ENCODE measurements around the gene LRRC45. TPM values are rescaled to one million over a fixed set of nuclear protein-coding genes. Genes with fewer than 3 reads are reported as not detected.
A peak's percentile ranks its signal among the peaks of the same experiment; 100 is the strongest.
"Not testable (repeated sequence)": the region's sequence is repeated elsewhere in the genome, so short reads cannot be mapped to it uniquely, and the experiment has no call there.

Gene LRRC45
- polyA plus RNA-seq, 4 donors: 10.0 to 19.6 (median 17.1) TPM

DNA sequence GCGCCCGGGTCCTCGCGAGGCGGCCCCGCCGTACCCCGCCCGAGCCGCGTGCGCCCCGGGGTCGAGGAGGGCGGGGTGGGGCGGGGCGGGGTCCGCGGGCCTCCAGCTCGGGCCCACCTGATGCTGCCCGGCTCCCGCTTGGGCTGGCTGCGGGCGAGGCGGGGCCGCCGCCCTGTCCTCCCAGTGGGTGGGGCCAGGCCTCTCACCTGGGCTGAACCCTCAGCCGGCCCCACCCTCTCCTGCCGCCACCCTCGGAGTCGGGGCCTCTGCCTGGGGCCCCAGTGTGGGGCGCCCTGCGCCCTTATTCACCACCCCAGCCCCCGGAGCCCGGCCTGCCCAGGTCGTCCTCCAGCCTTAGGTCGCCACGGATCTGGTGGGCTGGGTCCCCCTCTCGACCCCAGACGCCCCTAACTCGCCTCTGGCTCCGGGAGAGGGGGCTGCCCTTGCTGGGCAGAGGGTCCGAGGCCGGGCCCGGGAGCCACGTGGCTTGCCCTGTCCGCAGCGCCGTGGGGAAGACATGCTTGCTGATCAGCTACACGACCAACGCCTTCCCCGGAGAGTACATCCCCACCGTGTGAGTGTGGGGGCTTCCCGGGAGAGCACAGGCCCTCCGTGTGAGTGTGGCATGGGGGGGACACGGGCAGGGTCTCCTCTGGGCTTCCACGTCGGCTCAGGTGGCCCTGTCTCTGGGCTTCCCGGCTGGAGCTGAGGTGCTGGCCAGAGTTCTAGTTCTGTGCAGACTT lies 9.0 kb downstream of the LRRC45 start:
- no peak for DNase-seq (ENCODE audit: low read depth in 4 of 4, low spot score in 2 of 4)

DNA sequence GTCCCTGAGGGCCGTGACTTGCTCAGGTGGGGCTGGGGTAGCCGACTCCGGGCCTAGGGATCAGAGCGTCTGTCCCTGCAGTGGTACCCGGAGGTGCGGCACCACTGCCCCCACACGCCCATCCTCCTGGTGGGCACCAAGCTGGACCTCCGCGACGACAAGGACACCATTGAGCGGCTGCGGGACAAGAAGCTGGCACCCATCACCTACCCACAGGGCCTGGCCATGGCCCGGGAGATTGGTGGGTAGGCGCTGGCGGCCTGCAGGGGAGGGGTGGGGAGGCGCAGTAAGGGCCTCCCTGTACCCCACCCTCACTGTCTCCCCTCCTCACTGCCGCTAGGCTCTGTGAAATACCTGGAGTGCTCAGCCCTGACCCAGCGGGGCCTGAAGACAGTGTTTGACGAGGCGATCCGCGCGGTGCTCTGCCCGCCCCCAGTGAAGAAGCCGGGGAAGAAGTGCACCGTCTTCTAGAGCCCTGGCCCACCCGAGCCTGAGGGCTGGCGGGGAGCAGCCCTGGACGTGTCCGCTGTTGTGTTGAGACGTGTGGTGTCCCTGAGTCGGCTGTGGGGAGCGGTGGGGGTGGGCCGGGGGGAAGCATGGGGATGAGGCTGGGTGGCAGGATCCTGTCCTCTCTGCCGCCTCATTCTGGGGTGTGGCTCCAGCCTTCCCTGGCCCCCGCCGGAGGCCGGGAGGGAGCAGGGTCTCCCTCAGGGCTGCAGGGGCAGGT lies 10.4 kb downstream of the LRRC45 start:
- DNase-seq (ENCODE audit: low read depth in 4 of 4, low spot score in 2 of 4): no peak

DNA sequence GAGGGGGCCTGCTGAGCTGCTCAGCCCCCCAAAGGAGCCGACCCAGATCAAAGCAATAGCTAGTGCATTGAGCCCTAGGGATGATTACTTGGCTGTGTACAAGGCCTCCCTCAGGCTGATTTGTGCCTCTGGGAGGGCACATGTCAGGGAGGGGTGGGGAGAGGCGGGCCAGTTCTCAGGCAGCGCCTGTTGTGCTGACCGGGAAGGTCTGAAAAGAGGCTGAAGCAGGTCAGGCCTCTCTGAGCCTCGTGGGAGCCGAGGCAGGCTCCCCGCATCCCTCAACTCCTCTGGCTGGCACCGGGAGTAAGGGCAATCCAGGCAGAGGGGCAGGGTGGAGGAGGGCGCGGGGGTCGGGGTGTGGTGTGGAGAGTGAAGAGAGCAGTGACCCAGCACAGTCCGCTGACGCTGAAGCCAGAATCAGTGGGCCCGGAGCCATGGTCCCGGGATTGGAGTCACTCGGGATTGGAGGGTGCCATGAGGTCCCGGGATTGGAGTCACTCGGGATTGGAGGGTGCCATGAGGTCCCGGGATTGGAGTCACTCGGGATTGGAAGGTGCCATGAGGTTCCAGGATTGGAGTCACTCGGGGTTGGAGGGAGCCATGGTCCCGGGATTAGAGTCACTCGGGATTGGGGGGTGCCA lies 11.4 kb downstream of the LRRC45 start:
- DNase-seq (ENCODE audit: low read depth in 4 of 4, low spot score in 2 of 4): no peak

DNA sequence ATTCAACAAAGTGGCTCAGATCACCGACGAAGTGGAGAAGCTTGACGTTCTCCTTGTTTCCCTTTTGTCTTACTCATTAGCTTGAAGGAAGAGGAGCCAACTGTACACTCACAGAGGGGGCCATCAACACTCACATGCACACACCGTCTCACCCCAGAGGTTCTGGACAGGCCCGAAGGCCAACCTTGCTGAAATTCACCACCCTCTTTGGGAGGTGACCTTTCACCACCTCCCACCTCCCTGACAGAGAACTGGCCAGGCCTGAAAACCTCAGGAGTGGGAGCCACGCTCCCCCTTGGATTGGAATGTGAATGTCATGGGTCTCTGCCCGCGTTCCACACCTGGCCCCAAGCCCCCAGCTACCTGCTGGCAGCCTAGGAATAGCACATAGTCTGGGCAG lies 12.4 kb downstream of the LRRC45 start:
- DNase-seq (ENCODE audit: low read depth in 4 of 4, low spot score in 2 of 4): no peak

DNA sequence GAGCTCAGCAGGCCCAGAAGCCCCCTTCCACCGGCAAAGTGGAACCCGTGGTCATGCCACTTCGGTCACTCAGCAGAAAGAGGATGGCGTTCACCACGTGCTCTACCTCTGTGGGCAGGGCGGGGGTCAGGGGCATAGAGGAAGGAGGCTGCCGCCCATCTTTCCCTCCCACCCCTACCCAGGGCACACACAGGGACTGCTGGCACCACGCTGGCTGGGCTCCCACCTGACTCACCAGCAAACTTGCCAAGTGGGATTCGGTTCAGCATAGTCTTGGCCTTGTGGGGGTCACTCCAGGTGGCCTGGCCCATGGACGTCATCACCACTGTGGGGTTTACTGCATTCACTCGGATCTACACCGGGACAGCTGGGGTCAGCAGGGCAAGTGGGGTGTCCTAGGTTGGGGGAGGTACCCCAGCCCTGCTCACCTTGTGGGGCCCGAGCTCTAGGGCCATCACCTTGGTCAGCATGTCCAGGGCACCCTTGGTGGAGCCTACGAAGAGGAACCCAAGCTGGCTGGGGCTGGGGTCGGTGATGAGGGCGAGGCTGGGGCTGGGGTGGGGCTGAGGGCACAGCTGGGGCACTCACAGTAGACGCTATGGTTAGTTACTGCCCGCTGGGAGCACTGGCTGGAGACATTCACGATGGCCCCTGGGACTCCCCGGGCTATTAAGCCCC lies 13.0 kb downstream of the LRRC45 start:
- no peak for DNase-seq (ENCODE audit: low read depth in 4 of 4, low spot score in 2 of 4)

DNA sequence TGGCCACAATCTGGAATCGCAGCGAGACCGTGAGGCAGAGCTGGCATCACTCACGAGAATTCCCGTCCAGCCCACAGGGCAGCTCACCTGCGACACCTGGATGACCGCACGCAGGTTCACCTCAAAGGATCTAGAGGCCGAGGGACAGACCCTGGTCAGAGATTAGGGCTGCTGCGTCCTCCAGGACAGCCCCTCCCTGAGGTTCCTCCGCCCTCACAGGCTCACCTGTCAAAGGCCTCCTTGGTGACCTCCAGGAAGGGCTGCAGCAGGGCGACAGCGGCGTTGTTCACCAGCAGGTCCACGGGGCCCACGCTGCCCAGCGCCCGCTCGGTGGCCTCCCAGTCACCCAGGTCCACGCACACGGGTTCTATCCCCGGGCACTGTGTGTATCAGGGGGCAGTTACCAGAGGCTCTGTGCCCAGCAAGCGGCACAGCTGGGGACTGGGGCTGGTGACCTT lies 13.6 kb downstream of the LRRC45 start:
- no peak for DNase-seq (ENCODE audit: low read depth in 4 of 4, low spot score in 2 of 4)

DNA sequence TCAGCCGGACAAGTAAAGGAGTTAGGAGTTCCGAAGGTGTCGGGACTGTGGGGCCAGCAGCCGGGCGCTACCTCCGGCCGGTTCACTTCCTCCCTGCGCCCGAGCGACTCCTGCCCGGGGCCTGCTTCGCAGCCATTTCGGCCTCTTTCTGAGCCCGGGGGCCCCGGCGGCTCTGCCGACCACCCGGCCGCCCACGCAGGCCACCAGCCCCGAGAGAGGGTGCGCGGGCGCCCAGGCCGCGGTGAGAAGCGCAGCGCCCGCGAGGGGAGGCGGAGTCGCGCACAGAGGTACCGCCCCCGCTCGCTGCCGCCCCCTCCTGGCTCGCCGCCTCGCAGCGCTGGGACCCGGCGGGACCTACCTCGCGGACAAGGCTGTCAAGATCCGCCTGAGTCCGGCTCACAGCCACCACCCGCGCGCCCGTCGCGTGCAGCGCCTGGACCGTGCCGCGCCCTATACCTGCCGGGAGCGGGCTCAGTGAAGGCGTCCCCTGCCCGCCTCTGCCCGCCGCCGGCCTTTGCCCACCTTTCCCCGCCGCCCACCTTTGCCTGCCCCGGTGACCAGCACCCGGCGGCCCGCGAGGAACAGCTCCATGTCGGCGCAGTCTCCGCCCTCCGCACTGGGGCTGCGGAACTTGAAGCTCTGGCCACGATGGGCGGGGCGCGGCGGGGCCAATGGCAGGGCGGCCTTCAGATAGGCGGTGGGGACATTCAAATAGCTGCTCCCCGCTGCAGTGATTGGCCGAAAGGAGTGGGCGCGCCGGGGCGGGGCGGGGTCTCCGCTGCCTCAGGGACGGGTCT lies 14.2 kb downstream of the LRRC45 start, which contains the start of gene DCXR:
DCXR (minus strand) TSS at position 606 of the 797 bp plus-strand sequence; CDS start at position 591, 15 bp downstream.
- DNase-seq (ENCODE audit: low read depth in 4 of 4, low spot score in 2 of 4): peak; percentile 84 to 91 (median 88)

DNA sequence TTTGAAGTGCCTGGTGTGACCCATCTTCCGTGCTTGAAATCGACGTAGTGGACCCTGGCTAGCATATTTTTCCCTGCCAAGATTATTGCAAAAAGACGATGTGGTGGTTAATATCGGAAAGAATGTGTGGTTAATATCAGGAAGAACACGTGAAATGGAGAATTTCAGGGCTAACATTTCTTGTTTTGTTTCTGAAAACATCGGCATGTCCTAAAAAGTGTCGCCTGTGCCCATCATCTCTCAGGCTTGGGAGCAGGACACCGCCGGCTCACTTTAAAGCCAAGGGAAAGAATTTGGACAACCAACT lies 14.7 kb downstream of the LRRC45 start:
- no peak for DNase-seq (ENCODE audit: low read depth in 4 of 4, low spot score in 2 of 4)

DNA sequence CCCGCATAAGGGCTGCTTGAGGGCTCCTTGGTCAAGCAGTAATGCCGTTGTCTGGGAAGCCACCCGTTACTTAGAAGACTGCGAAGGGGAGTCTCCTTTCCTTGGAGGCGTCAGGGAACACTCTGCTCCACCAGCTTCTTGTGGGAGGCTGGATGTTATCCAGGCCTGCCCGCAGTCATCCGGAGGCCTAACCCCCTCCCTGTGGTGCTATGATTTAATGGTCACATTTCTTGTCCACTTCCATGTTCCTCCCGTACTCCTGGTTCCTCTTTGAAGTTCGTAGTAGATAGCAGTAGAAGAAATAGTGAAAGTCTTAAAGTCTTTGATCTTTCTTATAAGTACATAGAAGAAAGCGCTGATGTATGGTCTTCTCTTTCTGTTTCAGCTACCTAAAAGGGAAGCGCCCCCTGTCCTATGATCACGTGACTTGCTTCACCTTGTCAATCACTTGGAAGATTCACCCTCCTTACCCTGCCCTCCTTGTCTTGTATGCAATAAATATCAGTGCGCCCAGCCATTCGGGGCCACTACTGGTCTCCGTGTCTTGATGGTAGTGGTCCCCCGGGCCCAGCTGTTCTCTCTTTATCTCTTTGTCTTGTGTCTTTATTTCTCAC lies 15.8 kb downstream of the LRRC45 start:
- DNase-seq (ENCODE audit: low read depth in 4 of 4, low spot score in 2 of 4): not testable (repeated sequence)

DNA sequence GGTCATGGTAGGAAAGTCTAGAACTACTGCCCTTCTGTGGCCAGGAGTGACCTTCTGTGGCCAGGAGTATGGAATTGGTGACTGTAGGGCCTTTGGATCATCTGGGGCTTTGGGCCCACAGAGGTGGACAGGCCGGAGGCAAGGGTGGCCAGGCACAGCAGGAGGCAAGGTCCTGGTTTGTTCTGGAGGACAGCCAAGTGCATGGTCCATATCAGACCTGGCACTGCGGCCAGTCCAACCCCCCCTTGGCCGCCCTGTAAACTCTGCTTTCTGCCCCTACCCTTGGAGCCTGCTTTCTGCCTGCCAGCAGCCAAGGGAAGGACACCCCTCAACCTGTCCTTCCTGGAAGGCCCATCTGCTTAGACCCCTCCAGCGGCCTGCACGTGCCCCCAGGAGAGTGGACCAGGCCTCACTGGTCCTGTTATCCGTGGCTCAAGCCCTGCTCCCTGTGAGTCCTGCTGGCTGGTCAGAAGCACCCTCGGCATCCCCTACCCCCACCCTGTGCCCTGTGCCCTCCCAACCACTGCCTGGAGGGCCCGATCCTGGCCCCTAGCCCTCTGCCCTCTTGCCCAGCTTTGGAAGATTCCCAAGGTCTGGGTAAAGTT lies 16.7 kb downstream of the LRRC45 start:
- DNase-seq (ENCODE audit: low read depth in 4 of 4, low spot score in 2 of 4): no peak

DNA sequence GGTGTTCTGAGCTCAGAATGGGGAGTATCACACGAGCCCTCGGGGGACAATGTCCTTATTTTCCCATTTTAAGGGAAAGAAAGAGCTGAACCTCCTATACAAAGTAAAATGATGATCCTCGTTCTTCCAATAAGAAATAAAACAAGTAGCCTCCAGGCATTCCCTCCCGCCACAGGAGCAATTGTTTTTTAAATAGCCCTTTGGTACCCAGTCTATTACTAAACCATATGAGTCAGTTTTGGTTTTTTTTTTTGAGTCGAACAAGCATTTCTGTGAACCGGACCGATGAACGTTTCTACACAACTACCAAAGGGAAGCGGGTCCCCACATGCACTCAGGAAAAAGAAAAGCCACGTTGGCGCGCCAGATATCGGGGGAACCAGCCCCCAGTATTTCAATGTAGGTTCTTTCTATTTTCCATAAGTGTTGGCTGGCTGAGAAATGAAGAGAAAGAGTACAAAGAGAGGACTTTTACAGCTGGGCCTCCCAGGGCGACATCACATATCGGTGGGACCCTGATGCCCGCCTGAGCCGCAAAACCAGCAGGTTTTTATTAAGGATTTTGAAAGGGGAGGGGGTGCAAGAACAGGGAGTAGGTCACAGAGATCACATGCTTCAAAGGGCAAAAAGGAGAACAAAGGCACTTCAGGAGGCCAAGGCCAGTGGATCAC lies 18.2 kb downstream of the LRRC45 start:
- DNase-seq (ENCODE audit: low read depth in 4 of 4, low spot score in 2 of 4): no peak

DNA sequence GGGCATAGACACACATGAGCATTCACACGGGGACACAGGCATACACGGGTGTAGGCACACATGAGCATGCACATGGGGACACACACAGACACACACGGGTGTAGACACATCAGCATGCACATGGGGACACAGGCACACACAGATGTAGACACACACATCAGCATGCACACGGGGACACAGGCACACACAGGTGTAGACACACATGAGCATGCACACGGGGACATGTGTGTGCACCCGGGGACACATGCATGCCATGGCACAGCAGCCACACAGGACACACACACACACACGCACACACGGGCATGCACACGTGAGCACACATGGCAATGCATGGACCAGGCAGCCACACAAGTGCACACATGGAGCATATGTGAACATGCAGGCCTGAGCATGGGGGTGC lies 19.5 kb downstream of the LRRC45 start:
- DNase-seq (ENCODE audit: low read depth in 4 of 4, low spot score in 2 of 4): no peak

DNA sequence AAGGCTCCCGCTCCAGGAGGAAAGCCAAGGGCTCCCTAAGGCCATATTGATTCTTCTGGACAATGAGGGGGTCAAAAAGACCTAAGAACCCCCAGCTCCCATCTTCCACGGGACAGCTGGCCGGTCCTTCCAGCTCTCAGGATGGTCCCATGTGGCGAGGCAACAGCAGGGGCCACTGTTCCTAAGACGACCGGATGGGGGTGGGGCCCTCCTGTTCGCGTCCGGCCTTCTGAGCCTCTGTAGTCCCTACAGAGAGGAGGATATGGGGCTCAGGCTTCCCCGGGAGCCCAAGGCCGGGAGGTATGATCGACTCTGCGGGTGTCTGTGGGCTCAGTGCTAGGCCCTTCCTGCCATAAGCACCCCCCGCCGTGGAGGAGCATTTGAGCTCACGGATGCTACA lies 20.4 kb downstream of the LRRC45 start:
- no peak for DNase-seq (ENCODE audit: low read depth in 4 of 4, low spot score in 2 of 4)

DNA sequence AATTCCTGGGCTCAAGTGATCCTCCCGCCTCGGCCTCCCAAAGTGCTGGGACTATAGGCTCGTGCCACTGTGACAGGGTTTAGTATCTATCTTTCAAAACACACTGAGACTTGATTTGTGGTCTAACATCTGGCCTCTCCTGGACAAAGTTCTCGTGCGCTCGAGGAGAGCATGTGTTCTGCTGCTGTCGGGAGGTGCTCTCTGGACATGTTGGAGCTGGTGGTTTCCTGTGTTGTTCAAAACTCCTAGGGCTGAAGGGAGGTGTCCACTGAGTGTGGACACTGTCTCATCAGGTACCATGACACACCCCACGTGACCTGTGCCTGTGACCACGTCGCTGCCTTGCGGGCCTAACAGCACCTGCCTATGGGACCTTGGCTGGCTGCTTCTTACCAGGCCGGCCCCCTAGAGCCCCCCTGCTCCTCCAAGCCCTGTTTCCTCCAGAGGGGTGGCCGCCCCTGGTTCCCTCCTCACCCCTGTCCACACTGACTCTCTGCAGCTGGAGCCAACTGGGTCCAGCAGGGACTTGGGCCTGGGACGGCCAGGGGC lies 22.9 kb downstream of the LRRC45 start:
- DNase-seq (ENCODE audit: low read depth in 4 of 4, low spot score in 2 of 4): no peak

DNA sequence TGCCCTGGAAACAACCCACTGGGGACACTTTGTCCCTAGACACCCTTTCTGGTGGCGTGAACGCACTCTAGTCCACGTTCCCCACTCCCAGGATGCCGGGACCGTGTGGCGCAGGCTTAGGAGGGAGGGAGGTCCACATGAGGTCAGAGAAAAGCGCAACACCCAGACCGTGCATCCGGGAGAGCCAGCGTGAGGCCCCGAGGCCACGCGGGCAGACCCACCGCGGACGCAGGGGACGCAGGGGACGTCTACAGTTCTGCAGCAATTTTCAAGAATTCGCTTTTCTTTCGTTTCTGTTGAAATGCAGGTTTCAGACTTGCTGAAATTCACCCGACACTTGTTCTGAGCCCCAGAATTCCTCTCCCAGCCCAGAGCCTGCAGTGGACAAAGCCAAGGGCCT lies 23.8 kb downstream of the LRRC45 start:
- DNase-seq (ENCODE audit: low read depth in 4 of 4, low spot score in 2 of 4): no peak

DNA sequence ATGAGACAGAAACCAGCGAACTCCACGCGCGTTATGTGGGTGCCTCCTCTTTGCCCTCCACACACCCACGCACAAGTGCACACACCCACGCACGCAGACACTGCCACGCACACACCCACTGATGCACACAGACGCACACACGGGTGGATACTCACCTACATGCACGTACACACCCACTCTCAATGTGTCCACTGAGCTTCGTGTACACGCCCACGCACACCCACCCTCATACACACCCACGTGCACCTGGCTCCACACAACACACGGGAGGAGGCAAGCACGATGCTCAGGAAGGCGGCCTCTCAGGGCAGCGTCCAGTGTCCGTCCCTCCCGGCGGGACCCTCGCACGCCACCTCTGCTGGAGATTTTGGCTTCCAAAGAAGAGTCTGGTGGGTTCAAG lies 24.3 kb downstream of the LRRC45 start:
- no peak for DNase-seq (ENCODE audit: low read depth in 4 of 4, low spot score in 2 of 4)

DNA sequence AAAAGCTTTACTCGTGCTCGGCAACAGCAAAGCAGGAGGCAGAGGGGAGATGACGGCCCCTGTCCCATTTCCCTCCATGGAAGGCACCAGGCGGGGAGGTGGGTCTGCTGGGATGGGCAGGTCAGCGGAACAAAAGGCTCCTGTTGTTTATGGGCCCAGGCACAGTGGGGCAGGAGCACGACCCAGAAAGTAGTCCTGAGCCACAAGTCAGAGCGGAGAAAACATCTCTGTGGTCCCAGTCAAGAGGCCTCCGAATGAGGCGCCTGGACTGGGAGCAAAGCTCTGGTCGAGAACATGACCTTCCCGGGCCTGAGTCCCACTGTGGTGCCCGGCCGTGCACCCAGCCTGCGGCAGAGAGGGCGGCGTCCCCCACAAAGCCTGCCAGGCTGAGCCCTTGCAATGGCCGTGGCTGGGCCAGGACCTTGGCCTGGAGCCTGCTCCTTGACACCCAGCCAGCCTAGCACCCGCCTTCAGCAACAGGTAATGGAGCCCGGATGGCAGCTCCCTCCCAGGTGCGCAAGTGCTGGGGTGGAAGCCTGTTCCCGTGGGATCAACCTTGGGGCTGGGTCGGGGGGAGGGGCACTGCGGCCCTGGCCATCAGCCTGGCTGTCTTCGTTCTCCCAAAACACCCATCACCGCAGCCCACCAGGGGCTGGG lies 24.9 kb downstream of the LRRC45 start:
- DNase-seq (ENCODE audit: low read depth in 4 of 4, low spot score in 2 of 4): no peak

DNA sequence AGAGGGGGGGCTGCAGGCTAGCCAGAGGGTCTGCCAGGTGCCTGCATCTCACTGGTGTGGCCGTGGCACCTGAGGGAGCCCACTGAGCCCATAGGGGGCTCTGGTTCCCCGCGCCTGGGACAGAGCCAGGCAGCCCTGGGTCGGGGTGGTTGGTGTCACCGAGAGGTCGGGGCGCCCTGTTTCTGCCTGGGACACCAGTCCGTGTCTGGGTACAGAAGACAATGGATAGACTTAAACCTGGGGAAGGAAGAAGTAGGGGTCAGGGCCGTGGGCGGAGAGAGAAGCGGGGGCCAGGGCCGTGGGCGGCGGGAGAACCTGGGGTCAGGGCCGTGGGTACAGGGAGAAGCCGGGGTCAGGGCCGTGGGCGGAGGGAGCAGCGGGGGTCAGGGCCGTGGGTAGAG lies 25.5 kb downstream of the LRRC45 start:
- DNase-seq (ENCODE audit: low read depth in 4 of 4, low spot score in 2 of 4): no peak
